ENCODE measurements around the gene PRDM5.

PRDM5 gene

DNA sequence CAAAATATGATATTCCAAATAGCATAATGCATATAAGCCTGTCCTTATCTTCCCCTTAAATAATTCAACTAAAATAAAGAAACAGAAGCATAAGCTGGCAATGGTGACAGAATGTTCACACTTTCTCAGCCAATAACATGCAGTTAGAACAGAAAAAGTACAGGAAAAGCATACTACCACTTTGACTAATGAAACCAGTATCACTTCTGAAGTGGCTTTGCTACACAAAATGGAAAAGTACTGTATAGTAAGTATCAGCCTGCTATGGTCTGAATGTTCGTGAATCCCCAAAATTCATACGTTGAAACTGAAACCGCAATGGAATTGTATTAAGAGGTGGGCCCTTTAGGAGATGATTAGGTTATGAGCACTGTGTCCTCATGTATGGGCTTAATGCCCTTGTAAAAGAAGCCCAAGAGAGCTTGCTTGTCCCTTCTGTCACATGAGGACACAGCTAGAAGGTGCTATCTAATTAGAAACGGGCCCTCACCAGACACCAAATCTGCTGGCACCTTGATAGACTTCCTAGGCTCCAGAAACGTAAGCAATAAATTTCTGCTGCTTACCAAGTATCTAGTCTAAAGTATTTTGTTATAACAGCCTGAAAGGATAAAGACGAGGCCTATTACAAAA, 102.6 kb downstream of the PRDM5 start:
- Histone ChIP-seq H3K9me3 (ENCODE audit: control insufficient read depth, low read length) (no peaks in the 10 kb centered on the region), H3K4me3 (ENCODE audit: low read depth, low read length) (no peak overlapping the region)
- TF ChIP-seq, protein P1, sequence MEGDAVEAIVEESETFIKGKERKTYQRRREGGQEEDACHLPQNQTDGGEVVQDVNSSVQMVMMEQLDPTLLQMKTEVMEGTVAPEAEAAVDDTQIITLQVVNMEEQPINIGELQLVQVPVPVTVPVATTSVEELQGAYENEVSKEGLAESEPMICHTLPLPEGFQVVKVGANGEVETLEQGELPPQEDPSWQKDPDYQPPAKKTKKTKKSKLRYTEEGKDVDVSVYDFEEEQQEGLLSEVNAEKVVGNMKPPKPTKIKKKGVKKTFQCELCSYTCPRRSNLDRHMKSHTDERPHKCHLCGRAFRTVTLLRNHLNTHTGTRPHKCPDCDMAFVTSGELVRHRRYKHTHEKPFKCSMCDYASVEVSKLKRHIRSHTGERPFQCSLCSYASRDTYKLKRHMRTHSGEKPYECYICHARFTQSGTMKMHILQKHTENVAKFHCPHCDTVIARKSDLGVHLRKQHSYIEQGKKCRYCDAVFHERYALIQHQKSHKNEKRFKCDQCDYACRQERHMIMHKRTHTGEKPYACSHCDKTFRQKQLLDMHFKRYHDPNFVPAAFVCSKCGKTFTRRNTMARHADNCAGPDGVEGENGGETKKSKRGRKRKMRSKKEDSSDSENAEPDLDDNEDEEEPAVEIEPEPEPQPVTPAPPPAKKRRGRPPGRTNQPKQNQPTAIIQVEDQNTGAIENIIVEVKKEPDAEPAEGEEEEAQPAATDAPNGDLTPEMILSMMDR (IDR thresholded peaks at IDR 0.05), result no peak

DNA sequence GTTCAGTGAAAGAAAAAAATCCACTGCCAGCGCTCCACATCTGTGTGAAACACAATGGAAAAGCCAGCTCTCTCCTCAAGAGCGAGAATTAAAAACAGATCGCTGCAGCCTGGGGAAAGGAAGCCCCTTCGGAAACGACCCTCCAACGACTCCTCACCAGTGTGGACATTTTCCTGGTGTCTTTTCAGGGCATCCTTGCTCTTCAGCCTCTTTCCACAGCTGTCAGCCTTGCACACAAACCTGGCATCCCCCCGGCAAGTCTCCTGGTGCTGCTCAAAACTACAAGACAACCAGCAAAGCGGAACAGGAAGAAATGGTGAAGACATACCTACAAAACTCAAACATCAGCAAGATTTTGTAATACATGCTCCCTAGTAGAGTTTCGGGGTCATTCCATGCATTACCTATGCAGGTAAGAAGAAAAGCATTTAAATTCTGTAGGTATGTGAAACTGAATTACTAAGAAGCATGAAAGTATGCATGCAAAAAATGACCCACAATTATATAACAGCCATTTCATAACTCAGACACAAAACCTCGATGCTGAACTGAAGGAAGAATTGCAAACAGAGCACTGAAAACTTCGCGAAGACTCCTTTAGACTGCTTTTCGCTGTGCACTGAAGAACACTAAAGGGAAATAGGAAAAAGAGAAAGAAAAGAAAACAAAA, 106.1 kb downstream of the PRDM5 start:
- TF ChIP-seq, protein P1 (IDR thresholded peaks at IDR 0.05), result no peak
- H3K27me3 ChIP-seq (ENCODE audit: control insufficient read depth, insufficient read depth, low read length), result no peaks in the 10 kb centered on the region
- H3K4me2 ChIP-seq (ENCODE audit: low read length), result no peak overlapping the region
- H3K79me2 ChIP-seq, result no peaks in the 10 kb centered on the region
- H3K4me3 ChIP-seq (ENCODE audit: low read depth, low read length), result no peak overlapping the region
- H3K9me3 ChIP-seq (ENCODE audit: control insufficient read depth, low read length), result no peaks in the 10 kb centered on the region
- no peaks in the 10 kb centered on the region for H3K4me1 ChIP-seq
- H2AFZ ChIP-seq, result no peak overlapping the region
- no peak overlapping the region for H3K9ac ChIP-seq
- no peaks in the 10 kb centered on the region for H3K36me3 ChIP-seq (ENCODE audit: control insufficient read depth, insufficient read depth, low read length)
- H3K27ac ChIP-seq, result no peak overlapping the region

More for the DNA sequence above, 102.6 kb downstream of the PRDM5 start:
- no peak overlapping the region for H3K4me2 ChIP-seq (ENCODE audit: low read length)
- H3K79me2 ChIP-seq, result no peaks in the 10 kb centered on the region
- no peaks in the 10 kb centered on the region for H3K36me3 ChIP-seq (ENCODE audit: control insufficient read depth, insufficient read depth, low read length)
- no peaks in the 10 kb centered on the region for H3K4me1 ChIP-seq
- no peaks in the 10 kb centered on the region for H3K27me3 ChIP-seq (ENCODE audit: control insufficient read depth, insufficient read depth, low read length)
- H2AFZ ChIP-seq, result no peak overlapping the region
- H3K9ac ChIP-seq, result no peak overlapping the region
- H3K27ac ChIP-seq, result no peak overlapping the region

DNA sequence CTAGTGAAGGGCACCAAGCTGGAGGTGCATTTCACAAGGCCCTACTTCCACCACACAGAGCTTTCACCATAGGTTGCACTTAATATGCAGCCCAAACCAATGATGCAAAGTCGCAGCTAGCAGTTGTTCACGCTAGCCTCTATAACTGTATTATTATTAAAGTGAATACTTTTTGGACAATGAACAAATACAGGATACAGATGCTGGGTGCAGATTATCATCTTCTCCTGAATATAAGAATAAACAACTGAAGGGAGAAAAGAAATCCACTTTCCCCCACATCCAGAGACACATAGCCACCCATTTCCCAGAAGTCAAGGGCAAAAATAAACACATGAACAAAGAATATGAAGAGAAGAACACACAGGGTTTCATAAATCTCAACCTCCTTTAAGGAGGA, 107.2 kb downstream of the PRDM5 start:
- Histone ChIP-seq H3K27ac (no peak overlapping the region), H3K36me3 (ENCODE audit: control insufficient read depth, insufficient read depth, low read length) (no peaks in the 10 kb centered on the region), H3K27me3 (ENCODE audit: control insufficient read depth, insufficient read depth, low read length) (no peaks in the 10 kb centered on the region), H3K4me3 (ENCODE audit: low read depth, low read length) (no peak overlapping the region), H3K4me1 (no peaks in the 10 kb centered on the region), H3K4me2 (ENCODE audit: low read length) (no peak overlapping the region), H2AFZ (no peak overlapping the region), H3K79me2 (no peaks in the 10 kb centered on the region), H3K9me3 (ENCODE audit: control insufficient read depth, low read length) (no peaks in the 10 kb centered on the region), H3K9ac (no peak overlapping the region)
- TF ChIP-seq, protein P1 (IDR thresholded peaks at IDR 0.05), result no peak

DNA sequence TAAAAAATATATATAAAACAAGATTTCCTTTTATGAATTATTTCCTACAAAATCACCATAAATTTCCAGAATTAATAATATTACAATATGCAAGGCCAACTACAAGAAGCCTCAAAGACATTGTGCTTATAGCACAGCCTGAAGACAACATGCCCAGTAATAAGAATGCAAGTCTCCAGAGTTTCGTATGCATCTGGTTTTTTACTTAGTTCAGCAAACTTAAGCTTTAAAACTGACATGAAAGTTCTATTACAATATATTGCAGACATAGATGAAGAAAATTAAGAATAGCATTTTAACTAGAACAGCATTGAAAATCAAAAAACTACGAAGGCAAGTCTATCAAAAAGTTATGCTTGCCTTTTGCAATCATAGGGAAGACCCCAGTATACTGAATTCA, 107.6 kb downstream of the PRDM5 start:
- Histone ChIP-seq H3K27ac (no peak overlapping the region), H3K4me1 (no peaks in the 10 kb centered on the region), H3K9ac (no peak overlapping the region), H3K4me2 (ENCODE audit: low read length) (no peak overlapping the region), H3K4me3 (ENCODE audit: low read depth, low read length) (no peak overlapping the region), H2AFZ (no peak overlapping the region), H3K79me2 (no peaks in the 10 kb centered on the region), H3K9me3 (ENCODE audit: control insufficient read depth, low read length) (no peaks in the 10 kb centered on the region), H3K36me3 (ENCODE audit: control insufficient read depth, insufficient read depth, low read length) (no peaks in the 10 kb centered on the region), H3K27me3 (ENCODE audit: control insufficient read depth, insufficient read depth, low read length) (no peaks in the 10 kb centered on the region)
- TF ChIP-seq, protein P1 (IDR thresholded peaks at IDR 0.05), result no peak

DNA sequence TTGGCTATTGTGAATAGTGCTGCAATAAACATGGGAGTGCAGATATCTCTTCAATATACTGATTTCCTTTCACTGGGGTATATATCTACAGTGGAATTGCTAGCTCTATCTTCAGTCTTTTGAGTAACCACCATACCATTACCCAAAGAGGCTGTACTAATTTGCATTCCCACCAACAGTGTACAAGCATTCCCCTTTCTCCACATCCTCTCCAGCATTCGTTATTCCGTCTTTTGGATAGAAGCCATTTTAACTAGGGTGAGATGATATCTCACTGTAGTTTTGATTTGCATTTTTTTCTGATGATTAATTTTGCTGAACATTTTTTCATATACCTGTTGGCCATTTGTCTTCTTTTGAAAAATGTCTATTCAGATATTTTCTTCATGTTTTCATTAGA, 110.3 kb downstream of the PRDM5 start:
- H2AFZ ChIP-seq, result no peak overlapping the region
- H3K27ac ChIP-seq, result no peak overlapping the region
- H3K9me3 ChIP-seq (ENCODE audit: control insufficient read depth, low read length), result no peaks in the 10 kb centered on the region
- no peaks in the 10 kb centered on the region for H3K79me2 ChIP-seq
- H3K4me2 ChIP-seq (ENCODE audit: low read length), result no peak overlapping the region
- TF ChIP-seq, protein P1 (IDR thresholded peaks at IDR 0.05), result no peak
- H3K36me3 ChIP-seq (ENCODE audit: control insufficient read depth, insufficient read depth, low read length), result no peaks in the 10 kb centered on the region
- no peak overlapping the region for H3K4me3 ChIP-seq (ENCODE audit: low read depth, low read length)
- no peaks in the 10 kb centered on the region for H3K27me3 ChIP-seq (ENCODE audit: control insufficient read depth, insufficient read depth, low read length)
- H3K4me1 ChIP-seq, result no peaks in the 10 kb centered on the region
- no peak overlapping the region for H3K9ac ChIP-seq
